Naive thymus-derived CD8-positive, alpha-beta T cell (primary cell): ENCODE measurements around the gene ZNF385C. TPM values are rescaled to one million over a fixed set of nuclear protein-coding genes. Genes with fewer than 3 reads are reported as not detected.

ENCODE experiments used
- ATAC-seq, 2 donors: fragments of 150-1000 bp; cut with Tn5 transposase in 1 of 2; sonication (Bioruptor Pico), chemical (Tn5 transposase) in 1 of 2; 1 replicate in 1 of 2; 2 replicates in 1 of 2; pipeline ENCODE4 v1.10.0; 2021; ENCODE audit warnings: mild to moderate bottlenecking in 2 of 2, moderate library complexity in 2 of 2
- POLR2A ChIA-PET: fragments of 350-600 bp; sonication (Branson Sonifier 250); formaldehyde crosslinking; loops from one replicate; lab custom pipeline; 2021; ENCODE audit warnings: antibody characterized with exemption; lab: Charles Lee
- DNase-seq, 10 donors: peaks; one replicate each; pipeline versions ENCODE4 v3.0.0 to v3.0.0-alpha.2; 2020 to 2022
- H3K27ac Mint-ChIP-seq, 10 donors: one replicate each; pipeline ENCODE4 v1.8.0; 2020 to 2022; ENCODE audit warnings: mild to moderate bottlenecking in 10 of 10, mixed read lengths in 10 of 10, moderate library complexity in 4 of 10, inconsistent platforms in 1 of 10
- H3K27me3 Mint-ChIP-seq, 5 donors: one replicate each; pipeline ENCODE4 v1.8.0; 2021 to 2022; ENCODE audit warnings: mixed read lengths in 5 of 5
- H3K36me3 Mint-ChIP-seq, 3 donors: one replicate each; pipeline ENCODE4 v1.8.0; 2020 to 2022; ENCODE audit warnings: mixed read lengths in 3 of 3, mild to moderate bottlenecking in 2 of 3, inconsistent platforms in 1 of 3
- H3K4me1 Mint-ChIP-seq, 4 donors: one replicate each; pipeline ENCODE4 v1.8.0; 2021 to 2022; ENCODE audit warnings: mixed read lengths in 4 of 4
- H3K4me3 Mint-ChIP-seq, 10 donors: one replicate each; pipeline ENCODE4 v1.8.0; 2020 to 2022; ENCODE audit warnings: mild to moderate bottlenecking in 10 of 10, mixed read lengths in 10 of 10, moderate library complexity in 6 of 10, inconsistent platforms in 1 of 10
- H3K9me3 Mint-ChIP-seq, 9 donors: one replicate each; pipeline ENCODE4 v1.8.0; 2020 to 2022; ENCODE audit warnings: mixed read lengths in 9 of 9, mild to moderate bottlenecking in 3 of 9, inconsistent platforms in 1 of 9, moderate library complexity in 1 of 9
- polyA plus RNA-seq, 3 donors: library from polyadenylated mRNA; unstranded; fragments of 300-500 nt; fragmentation: Illumina TruSeq; gene quantifications; one replicate each; pipeline ENCODE4 v1.2.3, GENCODE V29; 2021
- total RNA-seq, 8 experiments: library from RNA in 2 of 8; stranded (reverse) in 2 of 8; gene quantifications; one replicate each; pipeline ENCODE4 v1.2.3 and lab custom pipeline; 2021 to 2026

ZNF385C gene
- total and polyA plus RNA-seq, 5 experiments from 2014 or later: 0.09 to 0.36 (median 0.14) TPM; not detected in 1

- no peak overlapping the region for H3K4me3 Mint-ChIP-seq
- no peaks in the 10 kb centered on the region for H3K9me3 Mint-ChIP-seq
- ATAC-seq: peak in 1 of 2 donors; percentile 26
These were observed 30.7 kb downstream of the ZNF385C start for GRCh38 chr17:42067371-42068091.

DNA sequence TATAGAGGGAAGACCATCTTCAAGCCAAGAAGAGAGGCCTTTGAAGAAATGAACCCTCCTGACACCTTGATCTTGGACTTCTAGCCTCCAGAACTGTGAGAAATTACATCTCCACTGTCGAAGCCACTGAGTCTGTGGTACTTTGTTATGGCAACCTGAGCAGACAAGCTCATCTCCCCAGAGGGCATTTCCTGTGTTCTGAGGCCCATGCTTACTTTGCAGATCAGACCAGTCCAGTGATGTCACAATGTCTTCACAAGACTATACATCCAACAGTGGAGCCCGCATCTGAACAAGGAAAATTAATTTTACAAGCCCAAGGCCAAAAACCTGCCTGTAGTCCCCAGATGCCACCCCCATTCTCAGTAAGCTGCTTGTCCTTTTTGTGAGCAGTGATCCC lies 33.1 kb downstream of the ZNF385C start:
- DNase-seq (peak in 6 of 10 donors; percentile 23 to 78 (median 62)), ATAC-seq (peak; percentile 60 to 76)
- POLR2A ChIA-PET: interaction anchor here (0.6 to 1.4 kb wide), 6 partner anchors 42 to 377 kb away, joined by 3 to 5 read pairs (median 4); partner anchors contain the start of genes DHX58 and NKIRAS2
- Mint-ChIP-seq H3K4me1 (peaks cover 12 to 33% (median 27%) of the 10 kb centered on the region in 4 donors), H3K4me3 (peak overlapping the region in 5 of 10 donors; percentile 4 to 71 (median 15)), H3K27ac (peak overlapping the region; percentile 32 to 97 (median 91)), H3K9me3 (no peaks in the 10 kb centered on the region), H3K27me3 (peaks cover 0 to 3% (median 0%) of the 10 kb centered on the region in 5 donors), H3K36me3 (no peaks in the 10 kb centered on the region)

More at GRCh38 chr17:42067371-42068091, 30.7 kb downstream of the ZNF385C start:
- Mint-ChIP-seq H3K36me3 (no peaks in the 10 kb centered on the region), H3K4me1 (peaks cover 13 to 43% (median 31%) of the 10 kb centered on the region in 4 donors), H3K27ac (peak overlapping the region in 4 of 10 donors; percentile 15 to 60 (median 40)), H3K27me3 (peaks cover 0 to 5% (median 0%) of the 10 kb centered on the region in 5 donors)
- POLR2A ChIA-PET: interaction anchor here (1.1 to 2.0 kb wide), 4 partner anchors 46 to 53 kb away, joined by 3 to 8 read pairs (median 4); no protein-coding TSS in a partner anchor
- peak; percentile 25 to 79 (median 62) for DNase-seq

GRCh38 chr17:42062681-42063080 lies 35.6 kb downstream of the ZNF385C start:
- no peak for DNase-seq
- Mint-ChIP-seq H3K9me3 (no peaks in the 10 kb centered on the region), H3K36me3 (no peaks in the 10 kb centered on the region), H3K27ac (peak overlapping the region in 5 of 10 donors; percentile 41 to 96 (median 49)), H3K4me1 (peaks cover 14 to 33% (median 27%) of the 10 kb centered on the region in 4 donors), H3K4me3 (peak overlapping the region in 3 of 10 donors; percentile 16 to 71 (median 51)), H3K27me3 (peaks cover 0 to 5% (median 0%) of the 10 kb centered on the region in 5 donors)
- POLR2A ChIA-PET: interaction anchor here (0.7 to 1.3 kb wide), 3 partner anchors 35 to 48 kb away, joined by 3 to 4 read pairs (median 4); partner anchors contain the start of gene NKIRAS2
- ATAC-seq: no peak

GRCh38 chr17:42061646-42062487 lies 36.4 kb downstream of the ZNF385C start:
- H3K36me3 Mint-ChIP-seq: no peaks in the 10 kb centered on the region
- peak overlapping the region in 1 of 10 donors; percentile 71 for H3K4me3 Mint-ChIP-seq
- no peak for DNase-seq
- ATAC-seq: no peak
- peak overlapping the region in 3 of 10 donors; percentile 13 to 43 (median 41) for H3K27ac Mint-ChIP-seq
- peaks cover 14 to 31% (median 27%) of the 10 kb centered on the region in 4 donors for H3K4me1 Mint-ChIP-seq
- POLR2A ChIA-PET: interaction anchor here (1.3 kb wide), 1 partner anchor 49 kb away, joined by 3 read pairs; no protein-coding TSS in a partner anchor
- no peaks in the 10 kb centered on the region for H3K9me3 Mint-ChIP-seq
- peaks cover 0 to 5% (median 0%) of the 10 kb centered on the region in 5 donors for H3K27me3 Mint-ChIP-seq

GRCh38 chr17:42060231-42060630 lies 38.0 kb downstream of the ZNF385C start:
- no peak for ATAC-seq
- H3K27ac Mint-ChIP-seq: peak overlapping the region in 4 of 10 donors; percentile 27 to 79 (median 34)
- peaks cover 0 to 8% (median 5%) of the 10 kb centered on the region in 5 donors for H3K27me3 Mint-ChIP-seq
- no peaks in the 10 kb centered on the region for H3K9me3 Mint-ChIP-seq
- POLR2A ChIA-PET: no interaction called here
- H3K4me3 Mint-ChIP-seq: no peak overlapping the region
- DNase-seq: no peak
- no peaks in the 10 kb centered on the region for H3K36me3 Mint-ChIP-seq
- H3K4me1 Mint-ChIP-seq: peaks cover 14 to 25% (median 24%) of the 10 kb centered on the region in 4 donors

GRCh38 chr17:42059815-42060214 lies 38.5 kb downstream of the ZNF385C start:
- ATAC-seq (no peak), DNase-seq (no peak)
- H3K4me3 Mint-ChIP-seq: no peak overlapping the region
- no peaks in the 10 kb centered on the region for H3K9me3 Mint-ChIP-seq
- peak overlapping the region in 1 of 10 donors; percentile 79 for H3K27ac Mint-ChIP-seq
- POLR2A ChIA-PET: no interaction called here
- peaks cover 12 to 21% (median 20%) of the 10 kb centered on the region in 4 donors for H3K4me1 Mint-ChIP-seq
- H3K27me3 Mint-ChIP-seq: peaks cover 0 to 10% (median 5%) of the 10 kb centered on the region in 5 donors
- no peaks in the 10 kb centered on the region for H3K36me3 Mint-ChIP-seq

DNA sequence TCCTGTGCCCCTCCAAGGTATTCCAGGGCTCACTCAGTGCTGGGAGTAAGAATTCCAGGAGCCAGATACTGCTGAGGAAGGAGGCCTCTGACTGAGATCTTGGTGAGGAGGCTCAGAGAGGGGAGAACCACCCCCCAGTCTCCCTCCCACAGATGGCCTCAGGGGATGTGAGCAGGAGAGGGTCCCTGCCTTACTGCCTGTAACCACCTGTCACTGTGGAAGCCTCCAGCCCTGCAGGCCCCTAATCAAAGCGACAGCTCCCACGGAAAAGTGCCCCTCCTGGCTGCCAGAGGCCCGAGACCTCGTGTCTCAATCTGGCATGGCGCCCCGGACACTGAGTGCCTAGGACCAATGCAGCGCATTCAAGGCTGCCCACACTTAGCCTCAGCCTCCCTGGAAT lies 40.2 kb downstream of the ZNF385C start:
- Mint-ChIP-seq H3K27ac (no peak overlapping the region), H3K4me1 (peaks cover 2 to 5% (median 3%) of the 10 kb centered on the region in 4 donors), H3K27me3 (peaks cover 0 to 22% (median 9%) of the 10 kb centered on the region in 5 donors), H3K4me3 (no peak overlapping the region), H3K36me3 (no peaks in the 10 kb centered on the region), H3K9me3 (no peaks in the 10 kb centered on the region)
- POLR2A ChIA-PET: no interaction called here
- DNase-seq: no peak
- no peak for ATAC-seq

- POLR2A ChIA-PET: no interaction called here
- ATAC-seq (no peak), DNase-seq (no peak)
- Mint-ChIP-seq H3K4me1 (peaks cover 0 to 4% (median 0%) of the 10 kb centered on the region in 4 donors), H3K4me3 (no peak overlapping the region), H3K36me3 (no peaks in the 10 kb centered on the region), H3K9me3 (no peaks in the 10 kb centered on the region), H3K27me3 (peaks cover 5 to 36% (median 20%) of the 10 kb centered on the region in 5 donors), H3K27ac (no peak overlapping the region)
These were observed 41.6 kb downstream of the ZNF385C start for GRCh38 chr17:42056635-42057034.

DNA sequence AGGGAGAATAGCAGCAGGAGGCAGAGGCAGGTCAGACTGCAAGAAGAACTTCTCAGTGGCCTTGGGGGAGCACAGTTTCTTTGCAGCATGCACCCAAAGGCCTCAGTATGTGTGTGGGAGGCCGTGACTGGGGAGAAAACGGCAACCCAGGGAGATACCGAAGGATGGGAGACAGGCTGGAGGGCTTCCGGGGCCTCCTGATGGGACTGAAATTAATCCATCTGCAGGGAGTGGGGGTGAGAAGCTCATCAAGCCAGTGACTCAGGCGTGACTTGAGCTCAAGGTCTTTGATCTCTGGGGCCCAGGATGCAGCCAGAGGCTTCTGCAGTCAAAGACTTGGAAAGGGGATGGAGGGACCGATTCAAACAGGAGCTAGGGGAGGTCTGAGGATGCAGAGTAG lies 42.8 kb downstream of the ZNF385C start:
- Mint-ChIP-seq H3K36me3 (no peaks in the 10 kb centered on the region), H3K4me1 (peaks cover 5 to 8% (median 5%) of the 10 kb centered on the region in 4 donors), H3K4me3 (no peak overlapping the region), H3K9me3 (no peaks in the 10 kb centered on the region), H3K27me3 (peaks cover 6 to 37% (median 21%) of the 10 kb centered on the region in 5 donors), H3K27ac (peak overlapping the region in 1 of 10 donors; percentile 21)
- ATAC-seq (no peak), DNase-seq (no peak)
- POLR2A ChIA-PET: no interaction called here

DNA sequence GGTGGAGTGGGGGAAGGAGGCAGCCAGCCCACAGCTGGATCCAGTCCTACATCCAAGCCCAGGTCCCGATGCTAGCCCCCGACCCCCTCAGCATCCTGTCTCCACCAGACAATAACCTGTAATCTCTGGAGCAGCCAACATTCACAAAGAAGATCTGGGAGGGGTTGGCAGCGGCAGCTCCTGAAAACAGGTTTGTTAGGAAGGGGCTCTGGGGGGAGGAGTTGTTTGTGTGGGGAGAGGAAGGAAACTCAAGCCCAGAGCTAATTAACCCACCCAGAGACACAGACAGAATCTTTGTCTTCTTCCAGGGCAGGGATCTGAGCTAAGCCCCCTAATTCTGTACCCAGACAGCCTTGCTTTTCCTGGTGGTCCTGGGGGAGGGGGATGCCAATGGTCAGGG lies 43.2 kb downstream of the ZNF385C start:
- H3K4me1 Mint-ChIP-seq: peaks cover 4 to 6% (median 5%) of the 10 kb centered on the region in 4 donors
- H3K27me3 Mint-ChIP-seq: peaks cover 6 to 37% (median 21%) of the 10 kb centered on the region in 5 donors
- H3K36me3 Mint-ChIP-seq: no peaks in the 10 kb centered on the region
- DNase-seq (no peak), ATAC-seq (no peak)
- H3K9me3 Mint-ChIP-seq: no peaks in the 10 kb centered on the region
- H3K27ac Mint-ChIP-seq: no peak overlapping the region
- H3K4me3 Mint-ChIP-seq: no peak overlapping the region
- POLR2A ChIA-PET: no interaction called here

DNA sequence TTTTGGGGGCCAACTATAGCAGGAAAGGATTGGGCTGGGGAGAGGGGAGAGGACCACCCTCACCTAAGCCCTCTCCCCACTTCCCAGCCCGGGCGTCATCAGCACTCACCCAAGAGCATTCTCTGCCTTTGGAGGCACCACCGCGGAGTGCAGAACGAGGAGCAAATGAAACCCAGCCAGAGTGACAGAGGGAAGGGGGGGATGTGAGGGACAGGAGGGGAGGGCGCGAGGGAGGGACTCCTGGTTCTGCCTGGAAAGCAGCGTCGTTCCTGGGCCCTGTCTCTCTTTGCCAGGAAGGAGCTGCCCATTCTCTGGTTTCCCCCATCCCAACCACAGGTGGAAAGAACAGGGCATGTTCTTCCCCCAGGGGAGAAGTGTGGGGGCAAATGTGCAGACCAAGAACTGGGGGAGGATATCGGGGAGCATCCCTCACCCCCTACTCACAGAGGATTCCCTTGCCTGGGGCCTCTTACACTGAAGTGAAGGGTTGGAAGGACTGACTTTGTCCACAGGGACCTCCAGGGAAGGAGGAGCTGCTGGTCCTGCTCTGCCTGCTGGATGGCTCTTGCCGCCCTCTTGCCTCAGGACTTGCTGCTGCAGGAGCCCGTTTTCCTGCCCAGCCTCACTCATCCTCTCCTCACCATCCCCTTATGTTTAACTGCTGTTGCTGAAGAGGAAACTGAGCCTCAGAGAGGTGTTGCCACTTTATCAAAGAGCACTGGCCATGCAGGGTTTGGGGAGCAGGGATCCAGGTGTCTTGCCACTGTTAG lies 44.4 kb downstream of the ZNF385C start:
- Mint-ChIP-seq H3K9me3 (no peaks in the 10 kb centered on the region), H3K27ac (no peak overlapping the region), H3K27me3 (peaks cover 9 to 44% (median 27%) of the 10 kb centered on the region in 5 donors), H3K4me3 (no peak overlapping the region), H3K4me1 (peaks cover 4 to 9% (median 7%) of the 10 kb centered on the region in 4 donors), H3K36me3 (no peaks in the 10 kb centered on the region)
- POLR2A ChIA-PET: no interaction called here
- ATAC-seq (no peak), DNase-seq (no peak)
